Measurements from ENCODE around the gene WNK3.

- TF ChIP-seq, protein P1, sequence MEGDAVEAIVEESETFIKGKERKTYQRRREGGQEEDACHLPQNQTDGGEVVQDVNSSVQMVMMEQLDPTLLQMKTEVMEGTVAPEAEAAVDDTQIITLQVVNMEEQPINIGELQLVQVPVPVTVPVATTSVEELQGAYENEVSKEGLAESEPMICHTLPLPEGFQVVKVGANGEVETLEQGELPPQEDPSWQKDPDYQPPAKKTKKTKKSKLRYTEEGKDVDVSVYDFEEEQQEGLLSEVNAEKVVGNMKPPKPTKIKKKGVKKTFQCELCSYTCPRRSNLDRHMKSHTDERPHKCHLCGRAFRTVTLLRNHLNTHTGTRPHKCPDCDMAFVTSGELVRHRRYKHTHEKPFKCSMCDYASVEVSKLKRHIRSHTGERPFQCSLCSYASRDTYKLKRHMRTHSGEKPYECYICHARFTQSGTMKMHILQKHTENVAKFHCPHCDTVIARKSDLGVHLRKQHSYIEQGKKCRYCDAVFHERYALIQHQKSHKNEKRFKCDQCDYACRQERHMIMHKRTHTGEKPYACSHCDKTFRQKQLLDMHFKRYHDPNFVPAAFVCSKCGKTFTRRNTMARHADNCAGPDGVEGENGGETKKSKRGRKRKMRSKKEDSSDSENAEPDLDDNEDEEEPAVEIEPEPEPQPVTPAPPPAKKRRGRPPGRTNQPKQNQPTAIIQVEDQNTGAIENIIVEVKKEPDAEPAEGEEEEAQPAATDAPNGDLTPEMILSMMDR (IDR thresholded peaks at IDR 0.05; ENCODE audit: low read length) = no peak
- no peak for TF ChIP-seq EZH2 (optimal IDR thresholded peaks at IDR 0.05; ENCODE audit: low read depth, low read length)
- TF ChIP-seq EZH2phosphoT487 (IDR thresholded peaks at IDR 0.05; ENCODE audit: low read length) = no peak
These were observed 5.2 kb downstream of the WNK3 start for GRCh38 chrX:54352677-54353076.

Measured in MM.1S (cell line).